Brain microvascular endothelial cell (primary cell): ENCODE measurements around the gene HMCES.
A peak's percentile ranks its signal among the peaks of the same experiment; 100 is the strongest.

Experiments
- DNase-seq: peaks from one replicate; pipeline ENCODE4 v3.0.0-alpha.2; 2020
- H3K27ac ChIP-seq: fragments of 250-450 bp; sonication (Bioruptor Pico); 2 replicates; pipeline ENCODE4 v1.5.1; 2020; ENCODE audit warnings: mild to moderate bottlenecking, moderate library complexity
- H3K27me3 ChIP-seq: fragments of 250-450 bp; sonication (Bioruptor Pico); replicated peaks from 2 replicates; pipeline ENCODE4 v1.5.1; 2020; ENCODE audit warnings: mild to moderate bottlenecking
- H3K36me3 ChIP-seq: fragments of 250-450 bp; sonication (Bioruptor Pico); replicated peaks from 2 replicates; pipeline ENCODE4 v1.5.1; 2020; ENCODE audit warnings: mild to moderate bottlenecking
- H3K4me3 ChIP-seq: 2 replicates; pipeline ENCODE4 v1.5.1; 2011; ENCODE audit warnings: low read depth, mild to moderate bottlenecking, control low read depth, low read length, moderate library complexity
- CTCF ChIP-seq: IDR thresholded peaks from 2 replicates; pipeline ENCODE4 v1.5.1; 2011; ENCODE audit warnings: low read depth, mild to moderate bottlenecking, moderate library complexity, low read length, control low read depth, inconsistent platforms; ENCODE audit errors: missing control alignments
- in situ Hi-C: cut with HindIII; loops from 2 replicates; pipeline ENCODE4 v1.10.0; 2017; ENCODE audit warnings: low sequenced_read_pairs, low pct_ligation_motif_present

The HMCES gene

GRCh38 chr3:129313415-129313664 is 34.7 kb downstream of the HMCES start:
- Histone ChIP-seq H3K36me3 (no peaks in the 10 kb centered on the region), H3K4me3 (no peak overlapping the region), H3K27ac (no peak overlapping the region), H3K27me3 (no peaks in the 10 kb centered on the region)
- TF ChIP-seq CTCF = no peak
- in situ Hi-C loops = no loop called here
- DNase-seq = no peak

GRCh38 chr3:129313665-129314385 is 35.2 kb downstream of the HMCES start:
- in situ Hi-C loops = no loop called here
- peak overlapping the region; percentile 91 for H3K4me3 ChIP-seq
- TF ChIP-seq CTCF = no peak
- DNase-seq = no peak
- no peaks in the 10 kb centered on the region for H3K36me3 ChIP-seq
- H3K27ac ChIP-seq = no peak overlapping the region
- no peaks in the 10 kb centered on the region for H3K27me3 ChIP-seq

GRCh38 chr3:129314386-129315222 is 35.9 kb downstream of the HMCES start:
- in situ Hi-C loops = no loop called here
- H3K36me3 ChIP-seq = no peaks in the 10 kb centered on the region
- H3K27me3 ChIP-seq = no peaks in the 10 kb centered on the region
- peak overlapping the region; percentile 47 for H3K27ac ChIP-seq
- peak overlapping the region; percentile 91 for H3K4me3 ChIP-seq
- TF ChIP-seq CTCF = peak; percentile 2
- peak; percentile 79 for DNase-seq

- TF ChIP-seq CTCF = no peak
- Histone ChIP-seq H3K4me3 (peak overlapping the region; percentile 91), H3K27ac (peak overlapping the region; percentile 47), H3K36me3 (no peaks in the 10 kb centered on the region), H3K27me3 (no peaks in the 10 kb centered on the region)
- DNase-seq = no peak
- in situ Hi-C loops = no loop called here
These were observed 36.7 kb downstream of the HMCES start for GRCh38 chr3:129315223-129315997.

GRCh38 chr3:129315998-129316247 is 37.3 kb downstream of the HMCES start:
- DNase-seq = no peak
- H3K27me3 ChIP-seq = no peaks in the 10 kb centered on the region
- peak overlapping the region; percentile 91 for H3K4me3 ChIP-seq
- H3K27ac ChIP-seq = peak overlapping the region; percentile 81
- TF ChIP-seq CTCF = no peak
- in situ Hi-C loops = no loop called here
- no peaks in the 10 kb centered on the region for H3K36me3 ChIP-seq
